Measurements from ENCODE around the gene GGT5. TPM values are rescaled to one million over a fixed set of nuclear protein-coding genes. Genes with fewer than 3 reads are reported as not detected.
"Not testable (repeated sequence)": the region's sequence is repeated elsewhere in the genome, so short reads cannot be mapped to it uniquely, and the experiment has no call there.

The GGT5 gene, protein sequence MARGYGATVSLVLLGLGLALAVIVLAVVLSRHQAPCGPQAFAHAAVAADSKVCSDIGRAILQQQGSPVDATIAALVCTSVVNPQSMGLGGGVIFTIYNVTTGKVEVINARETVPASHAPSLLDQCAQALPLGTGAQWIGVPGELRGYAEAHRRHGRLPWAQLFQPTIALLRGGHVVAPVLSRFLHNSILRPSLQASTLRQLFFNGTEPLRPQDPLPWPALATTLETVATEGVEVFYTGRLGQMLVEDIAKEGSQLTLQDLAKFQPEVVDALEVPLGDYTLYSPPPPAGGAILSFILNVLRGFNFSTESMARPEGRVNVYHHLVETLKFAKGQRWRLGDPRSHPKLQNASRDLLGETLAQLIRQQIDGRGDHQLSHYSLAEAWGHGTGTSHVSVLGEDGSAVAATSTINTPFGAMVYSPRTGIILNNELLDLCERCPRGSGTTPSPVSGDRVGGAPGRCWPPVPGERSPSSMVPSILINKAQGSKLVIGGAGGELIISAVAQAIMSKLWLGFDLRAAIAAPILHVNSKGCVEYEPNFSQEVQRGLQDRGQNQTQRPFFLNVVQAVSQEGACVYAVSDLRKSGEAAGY
- 10 to 100 TPM in 4 of 6 donors, 1 to 10 TPM in 2; 2.3 to 18.3 (median 11.4) TPM for total RNA-seq
- polyA plus RNA-seq = 10 to 100 TPM; 12.3 to 15.9 TPM

- H3K27ac ChIP-seq = peak within 1 kb of the TSS in 1 of 4 donors; percentile 27
- not testable (repeated sequence) for H3K27me3 ChIP-seq, H3K4me1 ChIP-seq, H3K9me3 ChIP-seq, H3K36me3 ChIP-seq, ATAC-seq, FAIRE-seq
- peak in 1 of 6 donors; percentile 70 for DNase-seq
- H3K4me3 ChIP-seq = peak within 1 kb of the TSS in 1 of 4 donors; percentile 17
- intact Hi-C loops (cut with DNase I) = loop anchor here in 1 of 3 donors (5.0 kb wide), 1 partner anchor 53 kb away; no protein-coding TSS in a partner anchor
- WGBS, 2 donors = 26% methylated on average over 9 to 12 of the region's 12 CpGs
Observed at GRCh38 chr22:24245030-24245431, at the start of gene GGT5. Gene GGT5, minus strand, starts transcription at chr22:24245082. Its CDS starts 357 bp downstream, at chr22:24244725.

- H3K27ac ChIP-seq; H3K9me3 ChIP-seq; H3K4me3 ChIP-seq; intact Hi-C loops (cut with DNase I); H3K27me3 ChIP-seq; DNase-seq; H3K36me3 ChIP-seq: not testable (repeated sequence)
- peak in 2 of 4 donors; percentile 3 to 24 for ATAC-seq
- FAIRE-seq = peak; percentile 78
- peaks cover 24 to 34% (median 28%) of the 10 kb centered on the region in 3 donors for H3K4me1 ChIP-seq
- 92 to 95% methylated on average over 3 of the region's 3 CpGs for WGBS, 2 donors
Observed at GRCh38 chr22:24292202-24292830, 47.4 kb upstream of the GGT5 start.

- peaks cover 29 to 38% (median 31%) of the 10 kb centered on the region in 3 donors for H3K4me1 ChIP-seq
- no peaks in the 10 kb centered on the region for H3K9me3 ChIP-seq
- intact Hi-C loops (cut with DNase I) = no loop called here
- H3K27ac ChIP-seq = peak overlapping the region in 1 of 4 donors; percentile 29
- no peak overlapping the region for H3K4me3 ChIP-seq
- TF ChIP-seq, protein P1, sequence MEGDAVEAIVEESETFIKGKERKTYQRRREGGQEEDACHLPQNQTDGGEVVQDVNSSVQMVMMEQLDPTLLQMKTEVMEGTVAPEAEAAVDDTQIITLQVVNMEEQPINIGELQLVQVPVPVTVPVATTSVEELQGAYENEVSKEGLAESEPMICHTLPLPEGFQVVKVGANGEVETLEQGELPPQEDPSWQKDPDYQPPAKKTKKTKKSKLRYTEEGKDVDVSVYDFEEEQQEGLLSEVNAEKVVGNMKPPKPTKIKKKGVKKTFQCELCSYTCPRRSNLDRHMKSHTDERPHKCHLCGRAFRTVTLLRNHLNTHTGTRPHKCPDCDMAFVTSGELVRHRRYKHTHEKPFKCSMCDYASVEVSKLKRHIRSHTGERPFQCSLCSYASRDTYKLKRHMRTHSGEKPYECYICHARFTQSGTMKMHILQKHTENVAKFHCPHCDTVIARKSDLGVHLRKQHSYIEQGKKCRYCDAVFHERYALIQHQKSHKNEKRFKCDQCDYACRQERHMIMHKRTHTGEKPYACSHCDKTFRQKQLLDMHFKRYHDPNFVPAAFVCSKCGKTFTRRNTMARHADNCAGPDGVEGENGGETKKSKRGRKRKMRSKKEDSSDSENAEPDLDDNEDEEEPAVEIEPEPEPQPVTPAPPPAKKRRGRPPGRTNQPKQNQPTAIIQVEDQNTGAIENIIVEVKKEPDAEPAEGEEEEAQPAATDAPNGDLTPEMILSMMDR (IDR thresholded peaks at IDR 0.05) = no peak
- FAIRE-seq = no peak
- no peak for DNase-seq
- H3K36me3 ChIP-seq = no peaks in the 10 kb centered on the region
- no peak for ATAC-seq
- H3K27me3 ChIP-seq = no peaks in the 10 kb centered on the region
- WGBS, 2 donors = 81 to 85% methylated on average over 3 of the region's 3 CpGs
Observed at GRCh38 chr22:24291515-24292201, 46.8 kb upstream of the GGT5 start.

GRCh38 chr22:24290459-24290858, 45.6 kb upstream of the GGT5 start:
- no peaks in the 10 kb centered on the region for H3K36me3 ChIP-seq
- DNase-seq (no peak), FAIRE-seq (no peak), ATAC-seq (peak in 2 of 4 donors; percentile 3 to 45)
- no peaks in the 10 kb centered on the region for H3K27me3 ChIP-seq
- intact Hi-C loops (cut with DNase I) = no loop called here
- H3K4me1 ChIP-seq = peaks cover 38 to 47% (median 43%) of the 10 kb centered on the region in 3 donors
- TF ChIP-seq, protein P1 (IDR thresholded peaks at IDR 0.05) = no peak
- H3K4me3 ChIP-seq = no peak overlapping the region
- no peaks in the 10 kb centered on the region for H3K9me3 ChIP-seq
- H3K27ac ChIP-seq = peak overlapping the region in 2 of 4 donors; percentile 29 to 31

- Histone ChIP-seq H3K27me3 (no peaks in the 10 kb centered on the region), H3K27ac (peak overlapping the region in 2 of 4 donors; percentile 9 to 15), H3K9me3 (no peaks in the 10 kb centered on the region), H3K4me3 (no peak overlapping the region), H3K36me3 (no peaks in the 10 kb centered on the region), H3K4me1 (peaks cover 38 to 47% (median 43%) of the 10 kb centered on the region in 3 donors)
- ATAC-seq = peak in 1 of 4 donors; percentile 4
- no peak for FAIRE-seq
- TF ChIP-seq, protein P1 (IDR thresholded peaks at IDR 0.05) = no peak
- 37 to 40% methylated on average over 4 of the region's 4 CpGs for WGBS, 2 donors
- intact Hi-C loops (cut with DNase I) = no loop called here
- no peak for DNase-seq
Observed at GRCh38 chr22:24289741-24290163, 44.9 kb upstream of the GGT5 start.

All from pancreas (tissue), 10 donors.